CD14-positive monocyte (primary cell): ENCODE data around the gene SPATA22. TPM values are rescaled to one million over a fixed set of nuclear protein-coding genes. Genes with fewer than 3 reads are reported as not detected.

Experiments
- DNase-seq, 3 donors: peaks; one replicate each; pipeline ENCODE4 v3.0.0-alpha.2; 2011 to 2022
- H2AFZ ChIP-seq: 2 replicates; pipeline ENCODE4 v1.6.0; 2012; ENCODE audit warnings: mild to moderate bottlenecking, low read depth, low read length, inconsistent platforms; ENCODE audit not compliant: insufficient read depth, poor library complexity, severe bottlenecking
- H3K27ac ChIP-seq, 2 donors: 1 replicate in 1 of 2; 2 replicates in 1 of 2; pipeline ENCODE4 v1.5.1; 2012 to 2013; ENCODE audit warnings: low read length in 2 of 2, control low read depth in 1 of 2, inconsistent platforms in 1 of 2, low read depth in 1 of 2, mild to moderate bottlenecking in 1 of 2
- H3K27me3 ChIP-seq, 2 donors: one replicate each; pipeline versions ENCODE4 v1.6.0 to v1.6.1; 2011 to 2013; ENCODE audit warnings: low read length in 2 of 2; ENCODE audit not compliant: control insufficient read depth in 2 of 2, insufficient read depth in 2 of 2
- H3K36me3 ChIP-seq, 2 donors: replicated peaks in 1 of 2; 1 replicate in 1 of 2; 2 replicates in 1 of 2; pipeline versions ENCODE4 v1.5.1 to v1.6.1; 2012 to 2013; ENCODE audit warnings: low read length in 2 of 2, control low read depth in 1 of 2, inconsistent platforms in 1 of 2, mild to moderate bottlenecking in 1 of 2; ENCODE audit not compliant: insufficient read depth in 2 of 2, control insufficient read depth in 1 of 2
- H3K4me1 ChIP-seq, 2 donors: 1 replicate in 1 of 2; 2 replicates in 1 of 2; pipeline versions ENCODE4 v1.5.1 to v1.6.1; 2012 to 2013; ENCODE audit warnings: low read length in 2 of 2, control low read depth in 1 of 2, inconsistent platforms in 1 of 2, mild to moderate bottlenecking in 1 of 2, moderate library complexity in 1 of 2; ENCODE audit not compliant: insufficient read depth in 2 of 2, control insufficient read depth in 1 of 2
- H3K4me2 ChIP-seq: replicated peaks from 2 replicates; pipeline ENCODE3; 2012; ENCODE audit warnings: low read length, moderate library complexity, mild to moderate bottlenecking; ENCODE audit not compliant: poor library complexity, severe bottlenecking; ENCODE audit errors: extremely low read depth
- H3K4me3 ChIP-seq, 3 experiments: fragments of 200-600 bp in 1 of 3; sonication (generic) in 1 of 3; replicated peaks in 1 of 3; 1 replicate in 2 of 3; 2 replicates in 1 of 3; pipeline ENCODE4 v1.5.1; 2011 to 2013; ENCODE audit warnings: low read length in 3 of 3, mild to moderate bottlenecking in 3 of 3, control low read depth in 2 of 3, low read depth in 2 of 3, inconsistent platforms in 1 of 3, moderate library complexity in 1 of 3
- H3K79me2 ChIP-seq: 2 replicates; pipeline ENCODE4 v1.6.0; 2012; ENCODE audit warnings: mild to moderate bottlenecking, control low read depth, inconsistent platforms, low read length, moderate library complexity; ENCODE audit not compliant: insufficient read depth
- H3K9ac ChIP-seq: 2 replicates; pipeline ENCODE4 v1.6.0; 2017; ENCODE audit warnings: low read length, mild to moderate bottlenecking; ENCODE audit not compliant: insufficient read depth, poor library complexity, severe bottlenecking
- H3K9me3 ChIP-seq, 2 donors: replicated peaks in 1 of 2; 1 replicate in 1 of 2; 2 replicates in 1 of 2; pipeline versions ENCODE4 v1.5.1 to v1.6.1; 2012 to 2013; ENCODE audit warnings: low read length in 2 of 2, control low read depth in 1 of 2; ENCODE audit not compliant: control insufficient read depth in 1 of 2, insufficient read depth in 1 of 2
- H4K20me1 ChIP-seq: 2 replicates; pipeline ENCODE4 v1.6.0; 2012; ENCODE audit warnings: mild to moderate bottlenecking, low read length, control low read depth, moderate library complexity; ENCODE audit not compliant: insufficient read depth
- H3K27ac Mint-ChIP-seq, 7 donors: one replicate each; pipeline ENCODE4 v1.8.0; 2020; ENCODE audit warnings: mild to moderate bottlenecking in 7 of 7, mixed read lengths in 7 of 7, moderate library complexity in 6 of 7, inconsistent platforms in 2 of 7
- H3K27me3 Mint-ChIP-seq, 3 donors: one replicate each; pipeline ENCODE4 v1.8.0; 2021 to 2022; ENCODE audit warnings: low read depth in 3 of 3, mild to moderate bottlenecking in 3 of 3, mixed read lengths in 3 of 3, moderate library complexity in 3 of 3, inconsistent platforms in 1 of 3
- H3K36me3 Mint-ChIP-seq, 2 donors: one replicate each; pipeline ENCODE4 v1.8.0; 2020; ENCODE audit warnings: mixed read lengths in 2 of 2, inconsistent platforms in 1 of 2, mild to moderate bottlenecking in 1 of 2
- H3K4me1 Mint-ChIP-seq: one replicate; pipeline ENCODE4 v1.8.0; 2020; ENCODE audit warnings: mild to moderate bottlenecking, mixed read lengths
- H3K4me3 Mint-ChIP-seq, 2 donors: one replicate each; pipeline ENCODE4 v1.8.0; 2020; ENCODE audit warnings: mild to moderate bottlenecking in 2 of 2, mixed read lengths in 2 of 2, moderate library complexity in 1 of 2
- H3K9me3 Mint-ChIP-seq, 7 donors: one replicate each; pipeline ENCODE4 v1.8.0; 2020 to 2022; ENCODE audit warnings: mixed read lengths in 7 of 7, mild to moderate bottlenecking in 6 of 7, moderate library complexity in 6 of 7, inconsistent platforms in 2 of 7
- WGBS: methylation state at CpG from one replicate; pipeline ENCODE4 v1.1.5; 2013; ENCODE audit warnings: missing lambda C conversion rate; ENCODE audit not compliant: insufficient coverage; 5-methylcytosine and 5-hydroxymethylcytosine counted together
- intact Hi-C, 2 donors: fragments of 100-400 bp; cut with micrococcal nuclease; formaldehyde crosslinking; loops; one replicate each; pipeline versions ENCODE4 v1.15.0 to v1.15.1; 2023
- polyA plus RNA-seq, 3 donors: library from polyadenylated mRNA; depleted of rRNA in 1 of 3; unstranded in 2 of 3; stranded (reverse) in 1 of 3; fragments of 300-500 nt in 2 of 3; fragments of >200 nt in 1 of 3; fragmentation: Illumina TruSeq in 2 of 3; gene quantifications; 1 replicate in 2 of 3; 2 replicates in 1 of 3; pipeline ENCODE4 v1.2.3, GENCODE V29; 2012 to 2021
- TF ChIP-seq, protein P1 (sequence below): fragments of 200-600 bp; IDR thresholded peaks from one replicate; pipeline ENCODE4 v1.8.0; 2022; ENCODE audit warnings: antibody characterized with exemption, mild to moderate bottlenecking

The SPATA22 gene
- polyA plus RNA-seq, 3 donors, result 0.13 TPM; not detected in 2

DNA sequence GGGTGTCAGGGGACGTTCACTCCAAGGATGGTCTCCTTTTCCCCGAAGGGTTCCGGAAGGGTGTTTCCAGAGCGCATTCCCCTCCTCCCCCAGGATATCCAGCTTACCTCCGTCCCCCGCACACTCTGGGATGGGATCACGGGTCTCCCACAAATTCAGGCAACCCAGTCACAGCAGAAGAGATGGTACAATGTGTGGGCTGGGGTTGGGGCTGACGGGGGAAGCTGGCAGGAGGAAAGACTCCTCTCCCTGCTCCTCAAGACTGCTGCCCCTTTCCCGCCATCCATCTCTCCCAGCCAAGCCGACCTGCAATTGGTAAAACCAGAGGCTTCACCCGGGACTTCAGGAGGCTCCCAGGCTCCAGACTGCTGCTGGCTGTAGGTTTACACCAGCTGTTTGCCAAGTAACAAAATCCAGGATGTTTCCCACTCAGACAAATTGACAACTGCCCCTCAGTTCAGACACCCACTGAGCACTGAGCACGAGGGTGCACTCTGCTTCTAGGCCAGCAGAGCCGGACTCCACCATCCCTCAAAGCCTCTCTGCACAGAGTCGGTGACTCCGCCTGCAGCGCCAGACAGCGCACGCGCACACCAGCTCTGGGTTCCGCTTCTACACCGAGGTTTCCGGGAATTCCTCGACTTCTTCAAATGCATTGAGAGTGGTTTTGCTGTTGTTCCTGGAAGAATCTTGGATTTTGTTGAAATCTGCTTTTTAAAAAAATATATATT, 41.9 kb upstream of the SPATA22 start:
- H3K4me3 Mint-ChIP-seq, result peak overlapping the region in 1 of 2 donors; percentile 24
- no peak overlapping the region for H2AFZ ChIP-seq
- H3K4me1 Mint-ChIP-seq, result no peaks in the 10 kb centered on the region

DNA sequence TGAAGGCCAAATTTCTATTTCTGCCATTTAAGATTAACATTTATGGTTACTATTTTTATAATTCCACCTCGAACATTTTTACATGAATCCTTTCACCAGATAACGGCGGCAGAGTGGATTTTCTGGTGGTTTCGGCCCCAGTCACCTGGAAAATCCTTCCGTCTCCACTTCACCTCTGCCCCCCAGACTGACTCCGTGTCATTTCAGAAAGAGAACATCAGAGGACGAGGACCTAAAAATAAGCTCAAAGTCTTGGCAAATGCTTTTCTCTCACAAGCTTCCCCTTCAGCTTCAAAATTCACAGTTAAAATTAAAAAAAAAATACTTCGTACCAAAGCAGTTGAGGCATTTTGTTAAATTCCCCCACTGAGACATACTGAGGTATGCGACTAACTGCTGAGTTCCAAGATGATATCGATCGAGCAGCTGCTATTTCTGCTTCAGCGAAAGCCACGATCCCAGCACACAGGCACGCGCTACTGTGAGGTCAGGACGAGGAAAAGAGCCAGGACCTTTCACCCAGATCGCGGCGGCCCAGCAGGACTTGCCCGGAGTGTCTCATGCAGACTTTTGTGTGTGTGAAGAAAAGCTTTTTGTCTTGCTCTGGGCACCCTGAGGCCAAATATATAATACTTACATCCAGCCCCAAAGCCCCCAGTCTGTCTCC, 41.0 kb upstream of the SPATA22 start:
- Histone ChIP-seq H3K79me2 (no peaks in the 10 kb centered on the region), H2AFZ (no peak overlapping the region), H4K20me1 (no peaks in the 10 kb centered on the region), H3K9ac (no peak overlapping the region), H3K27ac (no peak overlapping the region), H3K27me3 (no peaks in the 10 kb centered on the region), H3K4me1 (no peaks in the 10 kb centered on the region), H3K4me2 (no peak overlapping the region), H3K4me3 (no peak overlapping the region), H3K36me3 (no peaks in the 10 kb centered on the region), H3K9me3 (no peaks in the 10 kb centered on the region)
- H3K27me3 Mint-ChIP-seq, result peaks cover 0 to 8% (median 0%) of the 10 kb centered on the region in 3 donors
- peak overlapping the region in 1 of 2 donors; percentile 24 for H3K4me3 Mint-ChIP-seq
- WGBS, result 87% methylated on average over 19 of the region's 20 CpGs
- no peaks in the 10 kb centered on the region for H3K36me3 Mint-ChIP-seq
- no peaks in the 10 kb centered on the region for H3K4me1 Mint-ChIP-seq
- DNase-seq, result no peak
- H3K27ac Mint-ChIP-seq, result no peak overlapping the region
- H3K9me3 Mint-ChIP-seq, result peaks cover 0 to 5% (median 1%) of the 10 kb centered on the region in 7 donors
- TF ChIP-seq, protein P1, sequence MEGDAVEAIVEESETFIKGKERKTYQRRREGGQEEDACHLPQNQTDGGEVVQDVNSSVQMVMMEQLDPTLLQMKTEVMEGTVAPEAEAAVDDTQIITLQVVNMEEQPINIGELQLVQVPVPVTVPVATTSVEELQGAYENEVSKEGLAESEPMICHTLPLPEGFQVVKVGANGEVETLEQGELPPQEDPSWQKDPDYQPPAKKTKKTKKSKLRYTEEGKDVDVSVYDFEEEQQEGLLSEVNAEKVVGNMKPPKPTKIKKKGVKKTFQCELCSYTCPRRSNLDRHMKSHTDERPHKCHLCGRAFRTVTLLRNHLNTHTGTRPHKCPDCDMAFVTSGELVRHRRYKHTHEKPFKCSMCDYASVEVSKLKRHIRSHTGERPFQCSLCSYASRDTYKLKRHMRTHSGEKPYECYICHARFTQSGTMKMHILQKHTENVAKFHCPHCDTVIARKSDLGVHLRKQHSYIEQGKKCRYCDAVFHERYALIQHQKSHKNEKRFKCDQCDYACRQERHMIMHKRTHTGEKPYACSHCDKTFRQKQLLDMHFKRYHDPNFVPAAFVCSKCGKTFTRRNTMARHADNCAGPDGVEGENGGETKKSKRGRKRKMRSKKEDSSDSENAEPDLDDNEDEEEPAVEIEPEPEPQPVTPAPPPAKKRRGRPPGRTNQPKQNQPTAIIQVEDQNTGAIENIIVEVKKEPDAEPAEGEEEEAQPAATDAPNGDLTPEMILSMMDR, result no peak
- intact Hi-C loops, result no loop called here

More for the DNA sequence above, 41.9 kb upstream of the SPATA22 start:
- TF ChIP-seq, protein P1, result no peak
- H3K27me3 Mint-ChIP-seq, result peaks cover 0 to 9% (median 0%) of the 10 kb centered on the region in 3 donors
- WGBS, result 88% methylated on average over 5 of the region's 23 CpGs
- Histone ChIP-seq H4K20me1 (no peaks in the 10 kb centered on the region), H3K4me3 (no peak overlapping the region), H3K4me2 (no peak overlapping the region), H3K79me2 (no peaks in the 10 kb centered on the region), H3K36me3 (no peaks in the 10 kb centered on the region), H3K4me1 (no peaks in the 10 kb centered on the region), H3K27me3 (no peaks in the 10 kb centered on the region), H3K9me3 (no peaks in the 10 kb centered on the region), H3K27ac (no peak overlapping the region), H3K9ac (no peak overlapping the region)
- H3K27ac Mint-ChIP-seq, result no peak overlapping the region
- intact Hi-C loops, result no loop called here
- H3K36me3 Mint-ChIP-seq, result no peaks in the 10 kb centered on the region
- no peak for DNase-seq
- H3K9me3 Mint-ChIP-seq, result peaks cover 0 to 5% (median 2%) of the 10 kb centered on the region in 7 donors
